GM19372 (cell line): ENCODE data around the gene FSIP1.

Experiments used
- ATAC-seq: cut with Tn5 transposase; IDR thresholded peaks from one replicate; pipeline ENCODE4 v1.9.1; 2021; ENCODE audit warnings: mild to moderate bottlenecking, low read depth, moderate library complexity; ENCODE audit not compliant: unreplicated experiment

FSIP1 gene

GRCh38 chr15:39586387-39587095 lies 196.1 kb downstream of the FSIP1 start:
- no peak for ATAC-seq

GRCh38 chr15:39585871-39586301 lies 196.8 kb downstream of the FSIP1 start:
- ATAC-seq: no peak

DNA sequence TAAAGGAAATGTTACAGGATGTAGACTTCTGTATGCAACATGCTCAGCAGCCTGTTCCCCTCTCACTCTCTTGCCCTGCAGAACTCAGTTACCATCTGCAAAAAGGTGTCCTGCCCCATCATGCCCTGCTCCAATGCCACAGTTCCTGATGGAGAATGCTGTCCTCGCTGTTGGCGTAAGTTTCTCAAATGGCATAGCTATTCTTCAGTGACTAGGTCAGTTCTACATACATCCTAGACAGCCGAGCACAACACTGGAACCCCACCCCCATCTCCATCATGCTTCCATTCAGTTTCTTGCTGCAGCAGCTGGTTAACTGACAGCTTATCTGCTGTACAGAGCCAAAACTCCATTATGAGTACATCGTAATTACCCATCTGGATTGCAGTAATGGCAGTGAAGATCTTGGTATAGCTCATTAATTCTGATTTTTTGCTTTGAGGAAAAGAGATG lies 197.2 kb downstream of the FSIP1 start:
- ATAC-seq: no peak

GRCh38 chr15:39584662-39585388 lies 197.8 kb downstream of the FSIP1 start:
- no peak for ATAC-seq

GRCh38 chr15:39584266-39584659 lies 198.4 kb downstream of the FSIP1 start:
- no peak for ATAC-seq

GRCh38 chr15:39583596-39584265 lies 198.9 kb downstream of the FSIP1 start:
- ATAC-seq: no peak

GRCh38 chr15:39582977-39583595 lies 199.6 kb downstream of the FSIP1 start:
- ATAC-seq: no peak

- no peak for ATAC-seq
Observed at GRCh38 chr15:39582286-39582976, 200.2 kb downstream of the FSIP1 start.

DNA sequence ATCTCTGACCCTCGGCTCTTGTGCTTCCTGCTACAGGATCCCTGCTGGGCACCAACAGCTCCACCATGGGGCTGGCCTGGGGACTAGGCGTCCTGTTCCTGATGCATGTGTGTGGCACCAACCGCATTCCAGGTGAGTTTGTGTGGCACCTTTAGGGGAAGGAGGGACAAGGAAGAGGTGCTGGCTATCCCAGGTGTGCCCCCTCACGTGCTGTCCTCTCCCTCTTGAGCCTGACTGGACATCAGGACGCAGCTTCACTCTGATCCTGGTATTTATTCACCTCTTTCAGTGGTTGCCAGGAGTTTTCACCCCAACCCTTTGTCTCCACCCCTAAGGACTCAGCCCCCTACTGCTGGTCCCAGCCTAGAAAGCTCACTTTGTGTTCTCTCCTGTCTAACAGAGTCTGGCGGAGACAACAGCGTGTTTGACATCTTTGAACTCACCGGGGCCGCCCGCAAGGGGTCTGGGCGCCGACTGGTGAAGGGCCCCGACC lies 200.8 kb downstream of the FSIP1 start:
- no peak for ATAC-seq

DNA sequence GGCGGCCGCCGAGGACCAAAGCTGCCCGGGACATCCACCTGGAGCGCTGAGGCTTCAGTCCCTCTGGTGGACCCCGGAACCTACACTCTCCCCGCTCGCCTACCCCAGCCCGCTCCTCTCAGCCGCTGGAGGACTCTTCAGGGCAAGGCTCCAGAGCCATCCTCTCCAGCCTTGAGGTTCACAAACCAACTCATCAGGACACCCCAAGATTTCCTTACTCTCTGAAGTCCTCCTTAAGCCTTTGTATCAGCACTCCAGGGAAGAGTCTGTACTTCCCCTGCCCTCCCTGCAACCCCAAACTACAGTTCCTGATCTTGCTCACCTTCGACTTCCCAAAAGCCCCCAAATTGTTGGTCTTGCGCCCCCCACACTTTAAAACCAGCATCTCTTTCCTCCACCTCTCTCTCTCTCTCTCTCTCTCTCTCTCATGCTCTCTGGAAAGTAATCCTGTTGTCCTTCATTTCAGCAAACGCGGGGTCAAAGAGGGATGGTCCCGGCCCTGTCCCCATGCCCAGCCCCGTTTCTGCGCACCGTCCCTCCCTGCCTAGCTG lies 201.3 kb downstream of the FSIP1 start:
- ATAC-seq: no peak

DNA sequence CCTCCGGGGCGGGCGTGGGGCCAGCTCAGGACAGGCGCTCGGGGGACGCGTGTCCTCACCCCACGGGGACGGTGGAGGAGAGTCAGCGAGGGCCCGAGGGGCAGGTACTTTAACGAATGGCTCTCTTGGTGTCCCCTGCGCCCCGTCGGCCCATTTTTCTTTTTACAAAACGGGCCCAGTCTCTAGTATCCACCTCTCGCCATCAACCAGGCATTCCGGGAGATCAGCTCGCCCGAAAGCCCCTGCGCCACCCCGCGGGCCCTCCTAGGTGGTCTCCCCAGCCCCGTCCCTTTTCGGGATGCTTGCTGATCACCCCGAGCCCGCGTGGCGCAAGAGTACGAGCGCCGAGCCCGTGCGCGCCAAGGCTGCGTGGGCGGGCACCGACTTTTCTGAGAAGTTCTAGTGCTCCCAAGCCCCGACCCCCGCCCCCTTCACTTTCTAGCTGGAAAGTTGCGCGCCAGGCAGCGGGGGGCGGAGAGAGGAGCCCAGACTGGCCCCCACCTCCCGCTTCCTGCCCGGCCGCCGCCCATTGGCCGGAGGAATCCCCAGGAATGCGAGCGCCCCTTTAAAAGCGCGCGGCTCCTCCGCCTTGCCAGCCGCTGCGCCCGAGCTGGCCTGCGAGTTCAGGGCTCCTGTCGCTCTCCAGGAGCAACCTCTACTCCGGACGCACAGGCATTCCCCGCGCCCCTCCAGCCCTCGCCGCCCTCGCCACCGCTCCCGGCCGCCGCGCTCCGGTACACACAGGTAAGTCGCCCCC lies 202.0 kb downstream of the FSIP1 start, which contains the start of gene THBS1:
Gene THBS1, plus strand, starts transcription at position 595 of the 757 bp plus-strand sequence. CDS start 779 bp downstream, outside the sequence.
- ATAC-seq: peak; percentile 38

- ATAC-seq: peak; percentile 83
Observed at GRCh38 chr15:39580117-39580484, 202.5 kb downstream of the FSIP1 start.

GRCh38 chr15:39579487-39580116 lies 203.0 kb downstream of the FSIP1 start:
- ATAC-seq: no peak

DNA sequence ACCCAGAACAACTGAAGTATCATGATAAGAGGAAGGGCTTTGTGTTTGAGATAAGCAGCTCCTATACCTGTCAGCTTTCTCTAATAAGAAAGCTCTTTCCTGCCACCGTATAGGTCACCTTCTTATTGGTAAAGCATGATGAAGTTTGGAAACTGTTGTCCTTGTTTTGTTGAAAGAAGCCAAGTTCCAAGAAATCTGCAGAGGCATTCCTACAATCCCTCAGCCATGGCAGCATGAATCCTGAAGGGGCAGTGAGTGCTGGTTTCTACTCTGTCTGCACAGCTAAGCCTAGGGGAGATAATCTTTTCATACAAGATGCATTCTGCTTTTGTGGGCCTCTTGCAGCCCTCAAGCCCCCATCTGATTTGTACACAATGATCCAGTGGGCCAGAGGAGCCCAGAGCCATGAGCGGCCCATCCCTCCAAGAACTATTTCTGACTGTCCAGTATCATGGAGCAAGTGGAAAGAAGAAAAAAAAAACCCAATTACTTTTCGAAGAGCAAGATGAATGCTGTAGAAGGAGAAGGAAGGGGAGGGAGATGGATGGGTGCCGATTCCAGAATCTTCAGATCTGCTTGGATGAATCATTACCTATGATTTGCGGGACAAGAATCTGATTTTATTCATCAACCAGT lies 203.7 kb downstream of the FSIP1 start:
- ATAC-seq: no peak

GRCh38 chr15:39575180-39575579 lies 207.5 kb downstream of the FSIP1 start:
- no peak for ATAC-seq

- ATAC-seq: no peak
Observed at GRCh38 chr15:39574427-39574826, 208.2 kb downstream of the FSIP1 start.

DNA sequence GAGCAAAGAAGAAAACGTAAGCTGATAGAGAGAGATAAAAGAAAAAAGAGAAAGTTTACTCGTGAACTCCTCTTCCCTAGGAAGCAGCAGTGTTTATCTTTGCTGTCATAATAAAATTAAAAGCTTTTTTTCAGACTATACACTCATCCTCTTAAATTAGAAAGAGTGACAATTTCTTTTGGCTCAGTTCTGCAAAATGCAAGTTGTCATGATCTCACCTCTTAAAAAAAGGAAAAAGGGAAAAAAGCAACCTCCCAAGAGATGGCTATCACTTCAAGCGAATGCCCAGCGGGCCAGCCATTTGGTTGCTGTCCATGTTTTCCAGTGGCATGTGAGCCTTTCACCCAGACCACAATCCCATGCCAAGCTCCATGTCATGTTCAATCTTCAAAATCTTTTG lies 208.8 kb downstream of the FSIP1 start:
- ATAC-seq: no peak

- no peak for ATAC-seq
Observed at GRCh38 chr15:39573287-39573686, 209.4 kb downstream of the FSIP1 start.
